LNCAP (cell line): ENCODE measurements around the gene SH3GL3.

Source experiments
- CTCF ChIP-seq: fragments of 450-650 bp; IDR thresholded peaks from 2 replicates; pipeline ENCODE4 v1.5.1; 2017; ENCODE audit warnings: mild to moderate bottlenecking

SH3GL3 gene

GRCh38 chr15:83510001-83510400 is 62.9 kb downstream of the SH3GL3 start:
- no peak for TF ChIP-seq CTCF

GRCh38 chr15:83512459-83512858 is 65.3 kb downstream of the SH3GL3 start:
- no peak for TF ChIP-seq CTCF

- no peak for TF ChIP-seq CTCF
Observed at GRCh38 chr15:83514584-83514983, 67.4 kb downstream of the SH3GL3 start.

DNA sequence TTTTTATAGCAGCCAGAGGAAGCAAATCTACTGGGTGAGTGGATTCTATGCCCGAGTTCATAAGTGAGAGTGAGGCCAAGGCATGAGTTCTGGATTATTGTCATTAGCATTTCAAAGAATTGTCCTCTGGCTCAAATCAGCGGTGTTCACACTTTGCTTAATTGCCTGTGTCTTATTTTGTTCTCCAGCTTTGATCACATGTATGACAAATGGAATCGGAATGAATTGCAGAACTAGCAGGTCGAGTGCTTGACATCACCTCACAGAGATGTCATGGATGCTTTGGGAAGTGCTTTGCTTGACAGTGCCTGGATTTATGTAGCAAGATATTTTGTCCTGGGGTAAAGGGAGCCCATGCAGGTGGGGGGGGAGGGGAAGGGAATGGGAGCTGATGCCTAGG is 68.0 kb downstream of the SH3GL3 start:
- TF ChIP-seq CTCF: no peak

GRCh38 chr15:83516935-83517334 is 69.8 kb downstream of the SH3GL3 start:
- TF ChIP-seq CTCF: no peak

GRCh38 chr15:83526319-83526718 is 79.2 kb downstream of the SH3GL3 start:
- no peak for TF ChIP-seq CTCF

DNA sequence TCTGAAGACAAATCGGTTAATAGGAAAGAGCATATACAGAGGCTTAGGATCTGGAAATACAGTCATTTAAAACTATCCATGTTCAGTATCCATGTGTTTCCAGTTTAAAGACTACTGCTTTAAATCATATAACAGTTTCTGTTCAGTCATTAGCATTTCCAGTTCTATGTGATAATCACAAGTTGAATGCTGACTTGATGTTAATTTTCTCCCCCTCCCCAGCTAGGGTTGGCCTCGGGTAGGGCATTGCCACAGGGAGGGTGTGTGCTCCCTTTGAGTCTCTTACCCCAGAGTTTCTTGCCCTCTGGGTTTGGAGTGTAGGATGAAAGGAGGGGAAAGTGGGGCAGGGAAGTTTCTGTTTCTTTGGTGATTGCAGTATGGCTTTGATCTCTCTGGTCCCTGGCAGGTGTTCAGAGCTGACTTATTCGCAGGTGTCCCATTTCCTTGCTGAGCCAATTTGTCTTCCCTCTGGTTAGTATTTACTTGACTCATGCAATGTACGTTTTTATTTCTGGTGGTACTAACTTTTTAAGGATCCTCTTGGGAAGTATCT is 86.3 kb downstream of the SH3GL3 start:
- TF ChIP-seq CTCF: no peak

- no peak for TF ChIP-seq CTCF
Observed at GRCh38 chr15:83537606-83538005, 90.5 kb downstream of the SH3GL3 start.
